Heart left ventricle (tissue), 16 donors: ENCODE data around the gene ZNF507. TPM values are rescaled to one million over a fixed set of nuclear protein-coding genes. Genes with fewer than 3 reads are reported as not detected.

Source experiments
- ATAC-seq, 4 donors: fragments of 200-7000 bp; cut with Tn5 transposase; one replicate each; pipeline ENCODE4 v1.9.1; 2020 to 2022; ENCODE audit warnings: moderate library complexity in 4 of 4, mild to moderate bottlenecking in 3 of 4, moderate number of reproducible peaks in 1 of 4
- DNase-seq, 5 donors: peaks; one replicate each; pipeline ENCODE4 v3.0.0-alpha.2; 2020
- H3K27ac ChIP-seq, 12 donors: fragments of 200-600 bp; sonication (generic) in 4 of 12; one replicate each; pipeline versions ENCODE4 v1.5.0 to v1.8.0; 2016 to 2022; ENCODE audit warnings: mild to moderate bottlenecking in 2 of 12
- H3K27me3 ChIP-seq, 9 donors: fragments of 200-600 bp; sonication (generic) in 2 of 9; one replicate each; pipeline versions ENCODE4 v1.5.1 to v1.8.0; 2016 to 2022; ENCODE audit warnings: mild to moderate bottlenecking in 3 of 9
- H3K36me3 ChIP-seq, 9 donors: fragments of 200-600 bp; sonication (generic) in 2 of 9; one replicate each; pipeline versions ENCODE4 v1.5.0 to v1.8.0; 2018 to 2022; ENCODE audit warnings: mild to moderate bottlenecking in 2 of 9
- H3K4me1 ChIP-seq, 12 donors: fragments of 200-600 bp; sonication (generic) in 4 of 12; one replicate each; pipeline versions ENCODE4 v1.5.0 to v1.8.0; 2016 to 2022; ENCODE audit warnings: mild to moderate bottlenecking in 3 of 12
- H3K4me3 ChIP-seq, 12 donors: fragments of 200-600 bp; sonication (generic) in 4 of 12; one replicate each; pipeline versions ENCODE4 v1.5.0 to v1.8.0; 2017 to 2022; ENCODE audit warnings: mild to moderate bottlenecking in 9 of 12, moderate library complexity in 4 of 12
- H3K9me3 ChIP-seq, 12 donors: fragments of 200-600 bp; sonication (generic) in 4 of 12; one replicate each; pipeline versions ENCODE4 v1.5.0 to v1.8.0; 2016 to 2022; ENCODE audit warnings: mild to moderate bottlenecking in 1 of 12
- POLR2A ChIP-seq, 2 donors: fragments of 450-650 bp; IDR thresholded peaks; one replicate each; pipeline ENCODE4 v1.6.1; 2017; ENCODE audit warnings: antibody characterized with exemption in 2 of 2, mild to moderate bottlenecking in 2 of 2, moderate library complexity in 2 of 2
- WGBS, 4 donors: extraction: QIAGEN DNeasy Blood & Tissue Kit in 2 of 4; methylation state at CpG; one replicate each; pipeline versions ENCODE4 v1.1.5 to v1.1.7; 2013 to 2018; 5-methylcytosine and 5-hydroxymethylcytosine counted together
- intact Hi-C, 10 donors: fragments of 100-400 bp; cut with DNase I; formaldehyde crosslinking; loops; one replicate each; pipeline versions ENCODE4 v1.11.1 to v1.14.2; 2022
- polyA plus RNA-seq, 2 donors: library from polyadenylated mRNA; stranded (reverse); fragments of 200-250 nt; gene quantifications; one replicate each; pipeline ENCODE4 v1.2.3, GENCODE V29; 2013
- total RNA-seq, 9 donors: library from RNA; depleted of rRNA in 2 of 9; stranded (reverse); fragments of >200 nt in 2 of 9; fragmentation: NEBNext Ultra II Directional in 3 of 9; extraction: Animal tissue kit (Norgen Biotek cat#: 25700) in 3 of 9; gene quantifications; one replicate each; pipeline versions ENCODE4 v1.1.0 to v1.2.4, GENCODE V29; 2016 to 2023
- TF ChIP-seq, protein P1 (sequence below), 12 donors: fragments of 200-600 bp; sonication (generic) in 4 of 12; IDR thresholded peaks; one replicate each; pipeline versions ENCODE4 v1.5.0 to v1.8.0; 2018 to 2022; ENCODE audit warnings: antibody characterized with exemption in 12 of 12, mild to moderate bottlenecking in 5 of 12
- donor health status: ischemic (EF 13 %, LVEDD 7.1; RV severe dilation, severe dysfunction).
- donor health status: healthy with polysubstance abuse.
- donor health status: DM: no; HTN: yes; CAD: no.
- donor health status: DM: no; HTN: no; CAD: no.
- donor health status: ischemic (EF 25% LVEDD 6.9; RV normal size, moderate dysfunction).
- donor health status: ischemic (EF 25% LVEDD 5.7; RV mildly dilated, moderate dysfunction).
- donor health status: healthy.
- donor health status: DM: yes; HTN: yes; CAD: no.
- donor health status: ischemic (EF 35%, LVEDD 5.7; RV mildly dilated, moderate dysfunction).
- donor health status: nonischemic (EF 11% LVEDD 7.7; RV severe dilation, severe dysfunction).
- donor health status: DM: yes; HTN: yes; CAD: no.
- donor health status: PGD.
- donor health status: ischemic (EF 29% LVEDD 5.4; RV normal size, mild dysfunction).
- donor health status: nonischemic (EF 23%, LVEDD 6.1; RV moderate dilation, normal function).

The ZNF507 gene
- total and polyA plus RNA-seq, 11 donors = 4.2 to 27.3 (median 16.9) TPM

GRCh38 chr19:32359581-32359980 is 14.2 kb downstream of the ZNF507 start:
- peaks cover 0 to 96% (median 74%) of the 10 kb centered on the region in 9 donors for H3K36me3 ChIP-seq
- DNase-seq = no peak

GRCh38 chr19:32361574-32362317 is 16.3 kb downstream of the ZNF507 start:
- H3K36me3 ChIP-seq = peaks cover 0 to 93% (median 75%) of the 10 kb centered on the region in 9 donors
- DNase-seq (no peak), ATAC-seq (no peak)
- H3K9me3 ChIP-seq = no peaks in the 10 kb centered on the region
- no peak overlapping the region for H3K27ac ChIP-seq
- intact Hi-C loops = no loop called here
- no peak overlapping the region for H3K4me3 ChIP-seq
- TF ChIP-seq POLR2A (IDR thresholded peaks at IDR 0.05) = no peak
- peaks cover 0 to 35% (median 0%) of the 10 kb centered on the region in 9 donors for H3K27me3 ChIP-seq
- peaks cover 0 to 20% (median 10%) of the 10 kb centered on the region in 12 donors for H3K4me1 ChIP-seq
- 93 to 95% (median 93%) methylated on average over 9 of the region's 9 CpGs for WGBS, 4 donors

More at GRCh38 chr19:32359581-32359980, 14.2 kb downstream of the ZNF507 start:
- no peak overlapping the region for H3K27ac ChIP-seq
- WGBS, 4 donors = 91 to 96% (median 95%) methylated on average over 9 of the region's 9 CpGs
- H3K4me3 ChIP-seq = no peak overlapping the region
- H3K27me3 ChIP-seq = peaks cover 0 to 41% (median 0%) of the 10 kb centered on the region in 9 donors
- H3K4me1 ChIP-seq = peaks cover 0 to 19% (median 10%) of the 10 kb centered on the region in 12 donors
- H3K9me3 ChIP-seq = no peaks in the 10 kb centered on the region
- no peak for ATAC-seq
- intact Hi-C loops = no loop called here
- TF ChIP-seq, protein P1, sequence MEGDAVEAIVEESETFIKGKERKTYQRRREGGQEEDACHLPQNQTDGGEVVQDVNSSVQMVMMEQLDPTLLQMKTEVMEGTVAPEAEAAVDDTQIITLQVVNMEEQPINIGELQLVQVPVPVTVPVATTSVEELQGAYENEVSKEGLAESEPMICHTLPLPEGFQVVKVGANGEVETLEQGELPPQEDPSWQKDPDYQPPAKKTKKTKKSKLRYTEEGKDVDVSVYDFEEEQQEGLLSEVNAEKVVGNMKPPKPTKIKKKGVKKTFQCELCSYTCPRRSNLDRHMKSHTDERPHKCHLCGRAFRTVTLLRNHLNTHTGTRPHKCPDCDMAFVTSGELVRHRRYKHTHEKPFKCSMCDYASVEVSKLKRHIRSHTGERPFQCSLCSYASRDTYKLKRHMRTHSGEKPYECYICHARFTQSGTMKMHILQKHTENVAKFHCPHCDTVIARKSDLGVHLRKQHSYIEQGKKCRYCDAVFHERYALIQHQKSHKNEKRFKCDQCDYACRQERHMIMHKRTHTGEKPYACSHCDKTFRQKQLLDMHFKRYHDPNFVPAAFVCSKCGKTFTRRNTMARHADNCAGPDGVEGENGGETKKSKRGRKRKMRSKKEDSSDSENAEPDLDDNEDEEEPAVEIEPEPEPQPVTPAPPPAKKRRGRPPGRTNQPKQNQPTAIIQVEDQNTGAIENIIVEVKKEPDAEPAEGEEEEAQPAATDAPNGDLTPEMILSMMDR (IDR thresholded peaks at IDR 0.05) = no peak
- TF ChIP-seq POLR2A (IDR thresholded peaks at IDR 0.05) = no peak

- peaks cover 0 to 93% (median 75%) of the 10 kb centered on the region in 9 donors for H3K36me3 ChIP-seq
- TF ChIP-seq, protein P1 (IDR thresholded peaks at IDR 0.05) = no peak
- no peak for TF ChIP-seq POLR2A (IDR thresholded peaks at IDR 0.05)
- intact Hi-C loops = no loop called here
- H3K4me3 ChIP-seq = no peak overlapping the region
- 90 to 95% (median 91%) methylated on average over 5 of the region's 5 CpGs for WGBS, 4 donors
- H3K27me3 ChIP-seq = peaks cover 0 to 34% (median 0%) of the 10 kb centered on the region in 9 donors
- DNase-seq = no peak
- ATAC-seq = no peak
- no peak overlapping the region for H3K27ac ChIP-seq
- peaks cover 0 to 24% (median 10%) of the 10 kb centered on the region in 12 donors for H3K4me1 ChIP-seq
- H3K9me3 ChIP-seq = no peaks in the 10 kb centered on the region
Observed at GRCh38 chr19:32362318-32362691, 16.9 kb downstream of the ZNF507 start.

DNA sequence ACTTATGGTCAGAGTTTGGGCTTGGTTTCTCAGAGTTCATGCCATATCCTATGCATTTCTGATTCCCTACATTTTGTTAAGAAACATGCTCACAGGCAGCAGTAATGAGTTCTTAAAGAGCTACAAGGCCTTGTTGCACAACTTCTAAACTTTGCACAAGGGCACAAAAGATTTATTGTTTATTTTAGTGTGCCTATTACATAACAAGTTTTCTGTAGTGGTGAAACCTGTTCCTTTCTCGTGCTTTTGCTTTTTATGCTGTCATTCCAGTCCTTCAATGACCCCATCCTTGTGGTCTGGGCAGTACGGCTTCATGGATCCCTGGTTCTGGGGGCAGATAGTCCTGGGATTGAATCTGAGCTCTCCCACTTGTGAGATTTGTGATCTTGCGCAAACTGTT is 17.8 kb downstream of the ZNF507 start:
- 68 to 88% (median 78%) methylated on average over 3 of the region's 3 CpGs for WGBS, 4 donors
- DNase-seq = no peak
- Histone ChIP-seq H3K27ac (peak overlapping the region in 8 of 12 donors; percentile 28 to 76 (median 60)), H3K36me3 (peaks cover 0 to 88% (median 69%) of the 10 kb centered on the region in 9 donors), H3K9me3 (no peaks in the 10 kb centered on the region), H3K27me3 (peaks cover 0 to 37% (median 0%) of the 10 kb centered on the region in 9 donors), H3K4me1 (peaks cover 0 to 31% (median 11%) of the 10 kb centered on the region in 12 donors), H3K4me3 (no peak overlapping the region)
- peak in 2 of 4 donors; percentile 18 to 33 for ATAC-seq
- TF ChIP-seq, protein P1 (IDR thresholded peaks at IDR 0.05) = no peak
- no peak for TF ChIP-seq POLR2A (IDR thresholded peaks at IDR 0.05)
- intact Hi-C loops = no loop called here
